GM15510 (cell line): Measurements from ENCODE around the gene RBM4.

Experiments used
- POLR2A ChIP-seq: IDR thresholded peaks from 3 replicates; pipeline ENCODE4 v1.6.1; 2011; ENCODE audit warnings: borderline replicate concordance; ENCODE audit not compliant: insufficient read length; ENCODE audit errors: extremely low read depth

RBM4 gene

DNA sequence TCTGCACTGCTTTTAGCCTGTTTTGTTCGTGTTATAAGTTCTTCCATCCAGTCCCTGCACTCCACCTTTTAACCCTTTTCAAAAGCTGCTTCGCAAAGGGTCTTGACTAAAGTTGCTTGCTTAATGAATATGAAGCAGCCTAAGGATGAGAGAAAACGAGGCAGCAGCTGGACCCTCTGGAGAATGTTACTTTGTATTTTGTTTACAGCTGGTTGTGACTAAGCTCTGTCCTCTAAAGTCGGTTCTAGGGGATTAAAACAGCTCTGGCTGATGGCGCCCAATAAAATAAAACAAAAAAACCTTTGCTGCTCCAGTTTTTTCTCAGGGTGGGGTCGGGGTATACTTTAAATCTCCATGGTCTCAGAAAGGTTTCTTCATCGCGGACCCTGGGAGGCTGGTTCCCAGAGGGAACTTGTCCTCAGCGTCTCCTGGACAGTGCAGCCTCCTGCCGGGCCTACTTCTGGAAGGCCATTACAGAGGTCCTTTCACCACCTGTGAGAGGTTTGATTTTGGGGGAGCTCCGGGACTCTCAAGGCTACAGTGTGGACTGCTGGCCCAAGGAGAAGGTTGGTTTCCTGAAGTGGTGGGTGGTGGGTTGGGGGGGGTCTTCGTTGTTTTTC, 836 bp upstream of the RBM4 start:
- TF ChIP-seq POLR2A = no peak

GRCh38 chr11:66639066-66639813, 737 bp downstream of the RBM4 start:
- TF ChIP-seq POLR2A = no peak

DNA sequence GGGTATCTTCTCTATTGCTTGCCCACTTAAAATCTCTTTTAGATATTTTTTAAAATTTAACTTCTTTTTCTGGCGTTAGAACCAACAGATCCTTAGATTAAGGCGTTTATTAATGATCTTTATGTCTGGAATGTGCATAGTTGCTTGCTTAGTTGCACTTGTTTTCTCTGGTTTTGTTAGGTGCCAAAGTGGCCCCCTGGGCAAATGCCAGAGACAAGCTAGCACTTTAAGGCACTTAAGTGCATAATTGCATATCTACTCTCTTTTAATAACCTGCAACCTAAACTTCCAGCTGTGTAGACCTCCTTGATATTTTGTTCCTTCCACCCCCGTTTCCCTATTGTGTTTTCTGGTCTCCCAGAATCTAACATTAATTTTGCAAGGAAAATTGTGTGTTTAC, 3.3 kb downstream of the RBM4 start:
- TF ChIP-seq POLR2A = no peak

GRCh38 chr11:66643745-66644437, 5.4 kb downstream of the RBM4 start:
- TF ChIP-seq POLR2A = no peak

DNA sequence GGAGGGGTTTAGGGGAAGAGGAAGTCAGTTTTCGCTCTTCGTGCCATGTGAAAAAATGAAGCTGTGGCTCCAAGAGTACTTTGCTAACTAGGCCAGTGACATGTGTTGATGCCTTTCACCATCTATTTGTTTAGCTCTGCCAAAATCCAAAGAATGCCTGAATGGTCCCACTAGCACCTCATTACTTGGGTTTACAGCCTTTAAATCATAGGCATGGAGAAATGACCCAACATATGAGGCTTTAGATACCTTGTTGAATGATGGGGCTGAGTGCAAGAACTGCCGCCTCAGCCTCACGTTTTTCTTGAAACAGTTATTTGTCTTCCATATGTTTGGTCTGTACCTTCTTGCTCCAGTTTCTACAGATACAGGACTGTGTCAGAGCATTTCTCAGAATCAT, 8.3 kb downstream of the RBM4 start:
- no peak for TF ChIP-seq POLR2A

GRCh38 chr11:66649903-66650302, 11.4 kb downstream of the RBM4 start:
- TF ChIP-seq POLR2A = no peak

DNA sequence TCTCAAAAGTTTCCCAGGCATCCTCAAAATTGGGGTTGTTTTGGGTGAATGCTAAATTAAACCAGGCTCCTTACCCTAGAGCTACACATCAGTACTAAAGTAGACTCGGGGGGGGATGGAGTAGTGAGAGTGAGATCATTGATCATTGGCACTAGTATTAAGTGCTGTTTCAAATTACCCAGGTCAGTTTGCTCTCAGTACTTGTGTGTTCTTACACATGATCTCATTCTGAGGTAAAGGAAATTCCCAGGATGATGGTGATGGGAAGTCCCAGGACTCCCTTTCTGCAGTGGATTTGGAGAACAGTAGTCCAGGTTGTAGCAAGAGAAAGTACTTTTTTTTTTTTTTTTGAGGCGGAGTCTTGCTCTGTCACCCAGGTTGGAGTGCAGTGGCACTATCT, 12.5 kb downstream of the RBM4 start:
- no peak for TF ChIP-seq POLR2A

DNA sequence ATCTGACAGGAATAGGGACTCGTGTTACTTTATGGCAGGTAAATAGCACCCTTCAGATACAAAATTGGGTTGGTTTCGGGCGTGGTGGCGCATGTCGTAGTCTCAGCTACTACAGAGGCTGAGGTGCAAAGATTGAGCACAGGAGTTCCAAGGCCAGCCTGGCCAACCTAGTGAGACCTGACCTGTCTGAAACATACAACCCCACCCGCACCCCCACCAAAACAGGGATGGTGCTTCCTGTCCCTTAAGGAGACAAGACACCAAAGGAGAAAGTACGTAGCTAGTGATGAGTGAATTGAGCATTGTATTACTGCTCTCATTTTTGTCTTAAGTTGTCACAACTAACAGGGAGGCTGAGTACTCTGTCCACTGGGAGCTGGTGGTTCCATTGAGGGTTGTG, 14.1 kb downstream of the RBM4 start:
- no peak for TF ChIP-seq POLR2A

- no peak for TF ChIP-seq POLR2A
Measured at GRCh38 chr11:66653123-66653522, 14.6 kb downstream of the RBM4 start.

DNA sequence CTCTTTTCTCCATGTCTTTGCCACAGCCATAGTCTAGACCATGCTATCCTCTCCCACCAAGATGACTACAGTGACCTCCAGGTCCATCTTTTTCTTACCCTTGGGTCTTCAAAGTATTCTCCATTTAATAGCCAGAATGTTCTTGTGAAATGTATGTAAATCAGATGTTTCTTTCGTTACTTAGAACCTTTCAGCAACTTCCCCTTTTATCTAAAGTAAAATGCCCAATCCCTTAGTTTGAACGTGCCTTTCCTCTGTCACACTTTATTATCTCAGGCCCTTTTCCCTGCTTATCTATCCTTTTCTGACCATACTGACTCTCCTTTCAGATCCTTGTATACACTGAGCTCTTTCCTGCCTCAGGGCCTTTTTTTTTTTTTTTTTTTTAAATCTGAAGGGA, 21.3 kb downstream of the RBM4 start:
- no peak for TF ChIP-seq POLR2A

DNA sequence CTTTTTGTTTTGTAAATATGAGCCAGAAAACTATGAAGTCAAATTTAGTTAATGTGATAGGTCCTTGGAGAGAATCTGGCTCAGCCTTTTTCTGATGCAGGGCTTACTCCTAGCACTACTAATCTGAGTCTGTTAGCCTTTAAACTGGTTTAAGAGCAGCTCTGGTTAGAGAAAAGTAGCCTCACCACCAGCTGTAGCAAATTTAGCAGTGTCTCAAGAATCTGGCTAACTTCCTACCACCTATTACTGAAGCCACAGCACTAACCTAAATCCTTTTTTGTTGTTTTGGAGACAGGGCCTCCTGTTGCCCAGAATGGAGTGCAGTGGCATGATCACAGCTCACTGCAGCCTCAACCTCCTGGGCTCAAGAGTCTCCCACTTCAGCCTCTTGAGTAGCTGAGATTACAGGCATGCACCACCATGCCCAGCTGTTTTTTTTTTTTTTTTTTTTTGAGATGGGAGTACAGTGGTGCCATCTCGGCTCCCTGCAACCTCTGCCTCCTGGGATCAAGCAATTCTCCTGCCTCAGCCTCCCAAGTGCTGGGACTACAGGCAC, 25.3 kb downstream of the RBM4 start:
- TF ChIP-seq POLR2A = no peak

DNA sequence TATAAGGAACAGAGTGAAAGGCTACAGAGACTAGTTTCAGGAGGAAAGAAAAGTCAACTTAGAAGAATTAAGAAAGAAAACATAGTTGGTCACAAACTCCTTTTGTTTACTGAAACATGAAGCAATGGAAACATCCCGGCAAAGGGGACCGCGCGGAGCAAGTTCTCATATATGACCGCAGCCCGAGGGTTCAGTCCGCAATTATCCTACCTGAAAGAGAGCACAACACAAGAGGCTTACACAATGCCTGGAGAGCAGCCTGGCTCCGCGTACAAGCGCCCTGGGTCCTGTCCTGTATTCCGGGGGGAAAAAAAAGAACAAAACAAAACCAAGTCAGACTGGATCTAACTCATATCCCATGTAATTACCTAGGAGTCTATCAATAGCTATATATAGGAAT, 26.9 kb downstream of the RBM4 start:
- TF ChIP-seq POLR2A = no peak

DNA sequence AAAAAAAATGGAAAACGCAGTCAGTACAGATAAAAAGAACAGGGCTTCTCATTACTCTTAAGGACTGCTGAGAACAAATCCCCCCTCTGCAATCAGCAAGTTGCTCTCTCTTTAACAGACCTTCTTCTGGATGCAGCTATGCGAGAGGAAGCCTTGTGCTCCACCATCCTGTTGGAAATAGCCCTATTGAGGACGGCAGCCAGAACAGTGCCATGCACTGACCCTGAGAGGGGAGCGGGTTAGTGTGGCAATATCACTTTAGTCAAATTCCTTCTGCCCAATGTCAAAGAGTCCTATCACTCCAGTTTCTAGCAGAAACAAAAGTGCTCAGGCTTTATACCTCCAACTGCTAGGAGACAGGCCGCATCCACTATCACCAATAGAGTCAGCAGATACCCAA, 32.3 kb downstream of the RBM4 start:
- TF ChIP-seq POLR2A = no peak

- TF ChIP-seq POLR2A = no peak
Measured at GRCh38 chr11:66674964-66675602, 36.6 kb downstream of the RBM4 start.

- no peak for TF ChIP-seq POLR2A
Measured at GRCh38 chr11:66676282-66676919, 37.9 kb downstream of the RBM4 start.

- no peak for TF ChIP-seq POLR2A
Measured at GRCh38 chr11:66676931-66677598, 38.6 kb downstream of the RBM4 start.
